ENCODE measurements around the gene BRME1. TPM values are rescaled to one million over a fixed set of nuclear protein-coding genes. Genes with fewer than 3 reads are reported as not detected.

The BRME1 gene
- total and polyA plus RNA-seq, 7 experiments from 2014 or later, result 0.56 to 13.7 (median 2.6) TPM

- no peaks in the 10 kb centered on the region for H3K27me3 Mint-ChIP-seq
- Histone ChIP-seq H3K4me3 (ENCODE audit: low read length) (peak overlapping the region; percentile 50), H3K9me3 (ENCODE audit: control insufficient read depth in 2 of 3, low read length in 3 of 3) (no peaks in the 10 kb centered on the region), H3K27ac (ENCODE audit: low read depth, low read length) (peak overlapping the region; percentile 91), H3K4me1 (ENCODE audit: control insufficient read depth in 2 of 2, insufficient read depth in 2 of 2, low read length in 2 of 2) (peaks cover 67 to 76% of the 10 kb centered on the region in 2 donors), H3K36me3 (ENCODE audit: control insufficient read depth in 2 of 3, insufficient read depth in 3 of 3, low read length in 3 of 3) (no peaks in the 10 kb centered on the region), H3K27me3 (ENCODE audit: control insufficient read depth in 2 of 2, insufficient read depth in 2 of 2, low read length in 2 of 2) (no peaks in the 10 kb centered on the region)
- H3K4me3 Mint-ChIP-seq, result peak overlapping the region; percentile 76 to 96 (median 86)
- DNase-seq (peak; percentile 53 to 90 (median 59)), ATAC-seq (peak; percentile 21)
- intact Hi-C loops (cut with micrococcal nuclease), result loop anchor here (1.0 kb wide), 3 partner anchors 8 to 44 kb away; partner anchors contain the start of gene ZSWIM4 (in 1 of the 2)
- H3K27ac Mint-ChIP-seq, result peak overlapping the region; percentile 90 to 98 (median 94)
- peaks cover 11 to 78% (median 55%) of the 10 kb centered on the region in 7 donors for H3K4me1 Mint-ChIP-seq
- POLR2A ChIA-PET, result interaction anchor here (0.7 to 1.8 kb wide), 7 partner anchors 8 to 51 kb away, joined by 3 to 10 read pairs (median 4); partner anchors contain the start of gene ZSWIM4
- CTCF ChIA-PET, result interaction anchor here (0.9 to 1.6 kb wide), 4 partner anchors 20 to 57 kb away, joined by 3 to 9 read pairs (median 7); no protein-coding TSS in a partner anchor
- H3K36me3 Mint-ChIP-seq, result peaks cover 0 to 19% (median 0%) of the 10 kb centered on the region in 5 donors
- H3K9me3 Mint-ChIP-seq, result no peaks in the 10 kb centered on the region
Measured at GRCh38 chr19:13839130-13839937, 66.6 kb downstream of the BRME1 start.

- H3K27ac Mint-ChIP-seq, result peak overlapping the region; percentile 90 to 98 (median 94)
- ATAC-seq (no peak), DNase-seq (no peak)
- H3K4me3 Mint-ChIP-seq, result peak overlapping the region; percentile 48 to 96 (median 86)
- no peaks in the 10 kb centered on the region for H3K27me3 Mint-ChIP-seq
- Histone ChIP-seq H3K9me3 (ENCODE audit: control insufficient read depth in 2 of 3, low read length in 3 of 3) (no peaks in the 10 kb centered on the region), H3K27me3 (ENCODE audit: control insufficient read depth in 2 of 2, insufficient read depth in 2 of 2, low read length in 2 of 2) (no peaks in the 10 kb centered on the region), H3K4me1 (ENCODE audit: control insufficient read depth in 2 of 2, insufficient read depth in 2 of 2, low read length in 2 of 2) (peaks cover 65 to 73% of the 10 kb centered on the region in 2 donors), H3K36me3 (ENCODE audit: control insufficient read depth in 2 of 3, insufficient read depth in 3 of 3, low read length in 3 of 3) (no peaks in the 10 kb centered on the region), H3K4me3 (ENCODE audit: low read length) (peak overlapping the region; percentile 50), H3K27ac (ENCODE audit: low read depth, low read length) (peak overlapping the region; percentile 91)
- ChIA-PET POLR2A (interaction anchor here (0.8 to 1.8 kb wide), 6 partner anchors 9 to 50 kb away, joined by 3 to 10 read pairs (median 5); partner anchors contain the start of gene ZSWIM4), CTCF (interaction anchor here (0.9 to 1.6 kb wide), 2 partner anchors 23 to 53 kb away, joined by 5 to 9 read pairs; no protein-coding TSS in a partner anchor)
- no peaks in the 10 kb centered on the region for H3K9me3 Mint-ChIP-seq
- peaks cover 19 to 76% (median 55%) of the 10 kb centered on the region in 7 donors for H3K4me1 Mint-ChIP-seq
- intact Hi-C loops (cut with micrococcal nuclease), result loop anchor here (1.0 kb wide), 3 partner anchors 9 to 43 kb away; partner anchors contain the start of gene ZSWIM4 (in 1 of the 2)
- peaks cover 0 to 24% (median 0%) of the 10 kb centered on the region in 5 donors for H3K36me3 Mint-ChIP-seq
Measured at GRCh38 chr19:13838435-13839129, 67.3 kb downstream of the BRME1 start.

DNA sequence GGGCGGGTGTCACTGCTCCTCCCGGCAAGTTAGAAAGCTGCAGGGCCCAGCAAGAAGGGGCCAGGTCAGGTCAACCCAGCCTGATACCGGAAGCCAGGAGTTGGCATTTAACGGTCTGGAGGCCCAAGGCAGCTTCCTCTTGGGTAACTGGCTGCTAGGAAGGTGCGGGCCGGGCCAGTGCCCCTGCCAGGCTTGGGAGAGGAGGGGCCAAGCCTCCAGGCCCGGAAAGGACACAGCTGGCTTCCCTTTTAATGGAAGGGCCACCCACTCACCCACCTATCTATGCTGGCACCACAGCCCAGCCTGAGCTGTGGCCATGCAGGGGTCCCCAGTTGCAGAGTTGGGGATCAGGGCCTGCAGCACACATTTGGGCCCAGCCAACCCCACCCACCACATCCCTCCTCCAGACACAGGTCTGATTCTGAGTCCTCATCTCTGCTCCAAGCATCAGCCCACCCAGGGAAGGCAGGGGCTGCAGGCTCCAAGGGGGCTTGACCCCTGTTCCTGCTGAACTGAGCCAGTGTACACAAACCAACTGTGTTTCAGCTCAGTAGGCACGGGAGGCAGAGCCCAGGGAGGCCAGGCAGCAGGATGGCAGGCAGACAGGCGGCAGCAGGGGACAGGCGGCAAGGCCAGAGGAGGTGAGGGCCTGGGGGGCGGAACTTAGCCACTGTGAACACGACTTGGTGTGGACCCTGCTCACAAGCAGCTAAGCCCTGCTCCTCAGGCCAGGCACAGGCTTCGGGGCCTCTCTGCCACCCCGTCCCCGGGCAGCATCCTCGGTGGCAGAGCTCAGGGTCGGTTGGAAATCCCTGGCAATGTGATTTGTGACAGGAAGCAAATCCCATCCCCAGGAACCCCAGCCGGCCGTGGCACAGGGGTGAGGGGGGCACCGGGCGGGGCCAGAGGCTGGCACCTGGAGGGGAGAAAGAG is 69.9 kb downstream of the BRME1 start:
- no peaks in the 10 kb centered on the region for H3K27me3 Mint-ChIP-seq
- no peaks in the 10 kb centered on the region for H3K36me3 ChIP-seq (ENCODE audit: control insufficient read depth in 2 of 3, insufficient read depth in 3 of 3, low read length in 3 of 3)
- H3K4me3 ChIP-seq (ENCODE audit: low read length), result peak overlapping the region; percentile 43
- ChIA-PET POLR2A (interaction anchor here (0.6 to 3.4 kb wide), 10 partner anchors 10 to 558 kb away, joined by 3 to 20 read pairs (median 8); partner anchors contain the start of genes ASF1B and ZSWIM4), CTCF (interaction anchor here (0.5 to 2.2 kb wide), 8 partner anchors 11 to 196 kb away, joined by 3 to 13 read pairs (median 6); no protein-coding TSS in a partner anchor)
- H3K4me3 Mint-ChIP-seq, result peak overlapping the region in 9 of 10 donors; percentile 33 to 88 (median 73)
- DNase-seq (peak in 1 of 9 donors; percentile 45), ATAC-seq (no peak)
- H3K9me3 Mint-ChIP-seq, result no peaks in the 10 kb centered on the region
- intact Hi-C loops (cut with micrococcal nuclease), result loop anchor here in 1 of 2 donors (1.0 kb wide), 1 partner anchor 25 kb away; no protein-coding TSS in a partner anchor
- H3K27ac ChIP-seq (ENCODE audit: low read depth, low read length), result peak overlapping the region; percentile 91
- H3K4me1 Mint-ChIP-seq, result peaks cover 25 to 65% (median 52%) of the 10 kb centered on the region in 7 donors
- peaks cover 56 to 58% of the 10 kb centered on the region in 2 donors for H3K4me1 ChIP-seq (ENCODE audit: control insufficient read depth in 2 of 2, insufficient read depth in 2 of 2, low read length in 2 of 2)
- H3K27me3 ChIP-seq (ENCODE audit: control insufficient read depth in 2 of 2, insufficient read depth in 2 of 2, low read length in 2 of 2), result no peaks in the 10 kb centered on the region
- H3K36me3 Mint-ChIP-seq, result peaks cover 0 to 26% (median 0%) of the 10 kb centered on the region in 5 donors
- H3K27ac Mint-ChIP-seq, result peak overlapping the region; percentile 93 to 99 (median 97)
- no peaks in the 10 kb centered on the region for H3K9me3 ChIP-seq (ENCODE audit: control insufficient read depth in 2 of 3, low read length in 3 of 3)

- intact Hi-C loops (cut with micrococcal nuclease), result no loop called here
- ChIA-PET POLR2A (interaction anchor here (1.0 to 3.4 kb wide), 4 partner anchors 12 to 46 kb away, joined by 3 to 20 read pairs (median 5); no protein-coding TSS in a partner anchor), CTCF (interaction anchor here (0.5 to 0.6 kb wide), 2 partner anchors 27 to 386 kb away, joined by 4 to 5 read pairs; no protein-coding TSS in a partner anchor)
- no peaks in the 10 kb centered on the region for H3K9me3 Mint-ChIP-seq
- Histone ChIP-seq H3K4me3 (ENCODE audit: low read length) (peak overlapping the region; percentile 70), H3K36me3 (ENCODE audit: control insufficient read depth in 2 of 3, insufficient read depth in 3 of 3, low read length in 3 of 3) (no peaks in the 10 kb centered on the region), H3K4me1 (ENCODE audit: control insufficient read depth in 2 of 2, insufficient read depth in 2 of 2, low read length in 2 of 2) (peaks cover 40 to 46% of the 10 kb centered on the region in 2 donors), H3K27ac (ENCODE audit: low read depth, low read length) (peak overlapping the region; percentile 85), H3K27me3 (ENCODE audit: control insufficient read depth in 2 of 2, insufficient read depth in 2 of 2, low read length in 2 of 2) (no peaks in the 10 kb centered on the region), H3K9me3 (ENCODE audit: control insufficient read depth in 2 of 3, low read length in 3 of 3) (no peaks in the 10 kb centered on the region)
- peak overlapping the region; percentile 88 to 97 (median 91) for H3K27ac Mint-ChIP-seq
- peaks cover 15 to 49% (median 40%) of the 10 kb centered on the region in 7 donors for H3K4me1 Mint-ChIP-seq
- H3K4me3 Mint-ChIP-seq, result peak overlapping the region; percentile 79 to 93 (median 88)
- H3K36me3 Mint-ChIP-seq, result peaks cover 0 to 22% (median 0%) of the 10 kb centered on the region in 5 donors
- peak in 1 of 9 donors; percentile 27 for DNase-seq
- no peak for ATAC-seq
- H3K27me3 Mint-ChIP-seq, result no peaks in the 10 kb centered on the region
Measured at GRCh38 chr19:13834244-13835069, 71.5 kb downstream of the BRME1 start.

Measured in naive thymus-derived CD4-positive, alpha-beta T cell (primary cell).